HepG2 (cell line): ENCODE measurements around the gene PCDH10. TPM values are rescaled to one million over a fixed set of nuclear protein-coding genes. Genes with fewer than 3 reads are reported as not detected.

ENCODE experiments used
- ATAC-seq: fragments of 200-7000 bp; cut with Tn5 transposase; 3 replicates; pipeline ENCODE4 v1.9.1; 2020; ENCODE audit warnings: mild to moderate bottlenecking, moderate library complexity
- BruUV-seq: library from RNA; stranded (reverse); fragments of 400-500 nt; replicated peaks from 2 replicates; lab custom pipeline; 2021; lab: Mats Ljungman, UMichigan
- CTCF ChIA-PET: fragments of 300-600 bp; formaldehyde crosslinking; extraction: SDS; loops from one replicate; lab custom pipeline; 2021; ENCODE audit warnings: low total read pairs, inconsistent platforms, low intra/inter-chr PET ratio; lab: Yijun Ruan, JAX
- POLR2A ChIA-PET: fragments of 350-600 bp; sonication (Branson Sonifier 250); formaldehyde crosslinking; loops from one replicate; lab custom pipeline; 2020; ENCODE audit warnings: antibody characterized with exemption, inconsistent platforms; lab: Yijun Ruan, JAX
- DNase-seq: peaks from one replicate; pipeline ENCODE4 v3.0.0-alpha.2; 2015; ENCODE audit warnings: low spot score
- FAIRE-seq: peaks from 3 replicates; lab custom pipeline; 2011; peaks lifted over from hg19 to GRCh38; lab: Jason Lieb, UNC
- H2AFZ ChIP-seq: one replicate; pipeline ENCODE4 v1.6.1; 2011; ENCODE audit warnings: low read length, inconsistent platforms
- H3K27ac ChIP-seq: fragments of 300-600 bp; 3 replicates; pipeline ENCODE4 v1.8.0; 2011; ENCODE audit warnings: mixed run types, mild to moderate bottlenecking, mixed read lengths, low read length, inconsistent platforms; ENCODE audit not compliant: insufficient read depth; ENCODE audit errors: extremely low read length
- H3K27me3 ChIP-seq, 2 experiments: fragments of 200-600 bp in 1 of 2; 2 replicates in 1 of 2; 3 replicates in 1 of 2; pipeline versions ENCODE4 v1.6.0 to v1.8.0; 2011; ENCODE audit warnings: low read length in 2 of 2, mild to moderate bottlenecking in 2 of 2, moderate library complexity in 2 of 2, inconsistent platforms in 1 of 2; ENCODE audit not compliant: insufficient read depth in 2 of 2, control insufficient read depth in 1 of 2
- H3K36me3 ChIP-seq, 2 experiments: fragments of 200-600 bp in 1 of 2; replicated peaks in 1 of 2; 2 replicates in 1 of 2; 3 replicates in 1 of 2; pipeline versions ENCODE4 v1.5.1 to v1.8.0; 2011; ENCODE audit warnings: low read length in 2 of 2, inconsistent platforms in 1 of 2; ENCODE audit not compliant: insufficient read depth in 2 of 2, control insufficient read depth in 1 of 2
- H3K4me1 ChIP-seq: 2 replicates; pipeline ENCODE4 v1.5.1; 2012; ENCODE audit warnings: low read length, inconsistent platforms; ENCODE audit not compliant: insufficient read depth
- H3K4me2 ChIP-seq: 2 replicates; pipeline ENCODE4 v1.6.0; 2011; ENCODE audit warnings: low read depth, low read length, inconsistent platforms
- H3K4me3 ChIP-seq, 3 experiments: fragments of 200-600 bp in 1 of 3; sonication (generic), shearing (Covaris generic) in 1 of 3; replicated peaks in 1 of 3; 2 replicates each; pipeline ENCODE4 v1.5.1; 2011 to 2016; ENCODE audit warnings: low read length in 3 of 3, inconsistent platforms in 2 of 3, low read depth in 2 of 3, mild to moderate bottlenecking in 2 of 3, control low read depth in 1 of 3, mixed read lengths in 1 of 3; ENCODE audit not compliant: insufficient read depth in 1 of 3
- H3K79me2 ChIP-seq: one replicate; pipeline ENCODE4 v1.6.1; 2011; ENCODE audit warnings: low read length, inconsistent platforms; ENCODE audit not compliant: insufficient read depth
- H3K9ac ChIP-seq: 2 replicates; pipeline ENCODE4 v1.6.0; 2011; ENCODE audit warnings: mild to moderate bottlenecking, low read depth, low read length, inconsistent platforms; ENCODE audit not compliant: insufficient read depth
- H3K9me3 ChIP-seq: 2 replicates; pipeline ENCODE4 v1.5.1; 2012; ENCODE audit warnings: mild to moderate bottlenecking, low read length
- H4K20me1 ChIP-seq: 2 replicates; pipeline ENCODE4 v1.6.0; 2011; ENCODE audit warnings: inconsistent platforms, mild to moderate bottlenecking, low read length, moderate library complexity; ENCODE audit not compliant: insufficient read depth
- DMAP1 ChIP-seq: IDR thresholded peaks from 2 replicates; pipeline ENCODE4 v1.6.1; 2016
- DZIP1 ChIP-seq: sonication (generic); formaldehyde crosslinking; IDR thresholded peaks from 2 replicates; pipeline ENCODE4 v1.5.0; 2020; ENCODE audit warnings: mild to moderate bottlenecking, missing genetic modification reagents
- KDM3A ChIP-seq: IDR thresholded peaks from 2 replicates; pipeline ENCODE4 v1.6.1; 2018; ENCODE audit warnings: low read depth, missing compliant biosample characterization
- MIXL1 ChIP-seq: IDR thresholded peaks from 2 replicates; pipeline ENCODE4 v1.6.1; 2016
- MTA1 ChIP-seq: sonication (generic); formaldehyde crosslinking; IDR thresholded peaks from 2 replicates; pipeline ENCODE4 v1.4.0; 2020; ENCODE audit warnings: missing genetic modification reagents, mild to moderate bottlenecking, borderline replicate concordance
- NR2C2 ChIP-seq: sonication (generic); formaldehyde crosslinking; IDR thresholded peaks from 2 replicates; pipeline ENCODE4 v1.4.0; 2020; ENCODE audit warnings: missing genetic modification reagents, mild to moderate bottlenecking, moderate library complexity, borderline replicate concordance
- PCBP1 ChIP-seq: fragments of 200-400 bp; formaldehyde crosslinking; IDR thresholded peaks from 2 replicates; pipeline ENCODE4 v1.6.1; 2017; ENCODE audit warnings: mild to moderate bottlenecking, low read depth, low read length, borderline replicate concordance
- TGIF2 ChIP-seq: IDR thresholded peaks from 2 replicates; pipeline ENCODE4 v1.6.1; 2016; ENCODE audit warnings: control low read depth, missing compliant biosample characterization
- TRIM22 ChIP-seq: fragments of 450-650 bp; IDR thresholded peaks from 2 replicates; pipeline ENCODE4 v1.6.1; 2017
- XRCC5 ChIP-seq: fragments of 200-400 bp; formaldehyde crosslinking; optimal IDR thresholded peaks from 2 replicates; pipeline ENCODE3; 2017; ENCODE audit warnings: mild to moderate bottlenecking, low read length
- ZC3H13 ChIP-seq: sonication (generic); formaldehyde crosslinking; IDR thresholded peaks from 2 replicates; pipeline ENCODE4 v1.8.1; 2023; ENCODE audit warnings: mild to moderate bottlenecking, missing genetic modification reagents, moderate library complexity
- ZFP91 ChIP-seq: sonication (generic); formaldehyde crosslinking; IDR thresholded peaks from 2 replicates; pipeline ENCODE4 v1.9.0; 2022; ENCODE audit warnings: missing genetic modification reagents, mild to moderate bottlenecking, borderline replicate concordance
- ZIK1 ChIP-seq: sonication (generic); formaldehyde crosslinking; IDR thresholded peaks from 2 replicates; pipeline ENCODE4 v1.5.0; 2020; ENCODE audit warnings: mild to moderate bottlenecking, low read depth, missing genetic modification reagents, borderline replicate concordance
- ZMYM2 ChIP-seq: sonication (generic); formaldehyde crosslinking; IDR thresholded peaks from 2 replicates; pipeline ENCODE4 v1.8.0; 2022; ENCODE audit warnings: mild to moderate bottlenecking, missing genetic modification reagents
- ZMYM3 ChIP-seq: sonication (generic); formaldehyde crosslinking; IDR thresholded peaks from 2 replicates; pipeline ENCODE4 v1.5.1; 2020; ENCODE audit warnings: mild to moderate bottlenecking, missing genetic modification reagents
- ZNF235 ChIP-seq: sonication (generic); formaldehyde crosslinking; IDR thresholded peaks from 2 replicates; pipeline ENCODE4 v1.8.1; 2023; ENCODE audit warnings: mild to moderate bottlenecking, missing genetic modification reagents, borderline replicate concordance
- ZNF432 ChIP-seq: sonication (generic); formaldehyde crosslinking; IDR thresholded peaks from 2 replicates; pipeline ENCODE4 v1.5.0; 2020; ENCODE audit warnings: missing genetic modification reagents, mild to moderate bottlenecking, borderline replicate concordance
- ZNF543 ChIP-seq: sonication (generic); formaldehyde crosslinking; IDR thresholded peaks from 2 replicates; pipeline ENCODE4 v1.4.0; 2020; ENCODE audit warnings: mild to moderate bottlenecking, missing genetic modification reagents
- ZNF550 ChIP-seq: sonication (generic); formaldehyde crosslinking; IDR thresholded peaks from 2 replicates; pipeline ENCODE4 v1.4.0; 2020; ENCODE audit warnings: mild to moderate bottlenecking, missing genetic modification reagents, borderline replicate concordance
- ZNF572 ChIP-seq: sonication (generic); formaldehyde crosslinking; IDR thresholded peaks from 2 replicates; pipeline ENCODE4 v1.5.1; 2020; ENCODE audit warnings: mild to moderate bottlenecking, missing genetic modification reagents
- ZNF747 ChIP-seq: sonication (generic); formaldehyde crosslinking; IDR thresholded peaks from 2 replicates; pipeline ENCODE4 v1.8.1; 2023; ENCODE audit warnings: missing genetic modification reagents, mild to moderate bottlenecking, borderline replicate concordance
- WGBS: methylation state at CpG from one replicate; pipeline ENCODE4 v1.1.6; 2017; ENCODE audit warnings: low lambda C conversion rate; 5-methylcytosine and 5-hydroxymethylcytosine counted together
- in situ Hi-C: cut with HindIII; loops from 2 replicates; pipeline ENCODE4 v1.10.0; 2017; ENCODE audit warnings: low pct_unique_long_range_greater_than_20kb; ENCODE audit not compliant: extremely low pct_ligation_motif_present
- intact Hi-C: fragments of 100-400 bp; cut with micrococcal nuclease; formaldehyde crosslinking; loops from one replicate; pipeline ENCODE4 v1.10.0; 2022; ENCODE audit not compliant: unreplicated experiment
- polyA plus RNA-seq, 8 experiments: library from polyadenylated mRNA; depleted of rRNA in 3 of 8; stranded (reverse) in 7 of 8; unstranded in 1 of 8; fragments of >200 nt; fragmentation: Illumina TruSeq in 4 of 8; extraction: Trizol in 4 of 8; gene quantifications; 2 replicates each; pipeline versions ENCODE4 v1.2.1 to v1.2.3, GENCODE V29; 2011 to 2016; ENCODE audit warnings: low read depth in 4 of 8, missing spikeins in 1 of 8, mixed read lengths in 1 of 8; ENCODE audit not compliant: insufficient read depth in 1 of 8
- total RNA-seq, 5 experiments: library from RNA; depleted of rRNA; stranded (reverse); fragments of >200 nt; fragmentation: Illumina TruSeq; extraction: Trizol; gene quantifications; 2 replicates each; pipeline ENCODE4 v1.2.3, GENCODE V29; 2016; ENCODE audit warnings: low read depth in 1 of 5

PCDH10 gene
- total and polyA plus RNA-seq, 2 of the 13 experiments (the other 11 are each of a cell fraction or from before 2014, with no cell fraction given) = not detected

GRCh38 chr4:133136833-133137232 lies 12.3 kb upstream of the PCDH10 start (continued):
- TF ChIP-seq DZIP1 (no peak), ZMYM3 (CRISPR knock-in tag) (no peak), DMAP1 (CRISPR knock-in tag) (no peak), ZNF572 (no peak)

GRCh38 chr4:133137571-133137970 lies 11.5 kb upstream of the PCDH10 start:
- no peaks in the 10 kb centered on the region for H3K9me3 ChIP-seq
- H3K36me3 ChIP-seq = no peaks in the 10 kb centered on the region
- DNase-seq (no peak), ATAC-seq (no peak), FAIRE-seq (no peak)
- intact Hi-C loops (no loop called here), in situ Hi-C loops (no loop called here)
- WGBS = 2% methylated on average over 1 of the region's 1 CpG
- H3K4me3 ChIP-seq = no peak overlapping the region
- no TSS peak for BruUV-seq
- no peaks in the 10 kb centered on the region; a peak in 1 of 5 replicates for H3K27me3 ChIP-seq
- no peaks in the 10 kb centered on the region for H4K20me1 ChIP-seq
- ChIA-PET POLR2A (no interaction called here), CTCF (no interaction called here)
- no peaks in the 10 kb centered on the region for H3K4me1 ChIP-seq
- no peaks in the 10 kb centered on the region for H3K79me2 ChIP-seq
- no peak overlapping the region for H3K27ac ChIP-seq
- no peak overlapping the region for H2AFZ ChIP-seq
- H3K9ac ChIP-seq = no peak overlapping the region
- no peak overlapping the region for H3K4me2 ChIP-seq
- TF ChIP-seq KDM3A (CRISPR knock-in tag) (no peak), ZNF747 (no peak), MIXL1 (no peak), ZNF543 (CRISPR knock-in tag) (no peak), ZMYM2 (CRISPR knock-in tag) (no peak), TGIF2 (CRISPR knock-in tag) (no peak), NR2C2 (CRISPR knock-in tag) (no peak), ZIK1 (CRISPR knock-in tag) (no peak), ZFP91 (CRISPR knock-in tag) (no peak), ZNF432 (CRISPR knock-in tag) (no peak), ZNF235 (CRISPR knock-in tag) (no peak), ZC3H13 (no peak), MTA1 (CRISPR knock-in tag) (no peak), ZNF550 (CRISPR knock-in tag) (no peak), PCBP1 (no peak), XRCC5 (no peak), TRIM22 (no peak)
